HEK293T (cell line): ENCODE measurements around the gene FNDC3B.

Experiments
- BHLHE40 ChIP-seq: fragments of 450-650 bp; IDR thresholded peaks from 2 replicates; pipeline ENCODE4 v1.6.1; 2016; ENCODE audit warnings: mild to moderate bottlenecking, moderate library complexity, borderline replicate concordance
- ELF4 ChIP-seq: fragments of 450-650 bp; IDR thresholded peaks from 2 replicates; pipeline ENCODE4 v1.6.1; 2017; ENCODE audit warnings: antibody characterized with exemption
- NFRKB ChIP-seq: fragments of 450-650 bp; IDR thresholded peaks from 2 replicates; pipeline ENCODE4 v1.6.1; 2016; ENCODE audit warnings: mild to moderate bottlenecking, moderate library complexity
- TARDBP ChIP-seq: fragments of 450-650 bp; IDR thresholded peaks from 2 replicates; pipeline ENCODE4 v1.6.1; 2016
- ZNF384 ChIP-seq: fragments of 450-650 bp; IDR thresholded peaks from 2 replicates; pipeline ENCODE4 v1.6.1; 2016

- TF ChIP-seq BHLHE40 (no peak), NFRKB (no peak), ELF4 (no peak), TARDBP (no peak), ZNF384 (no peak)
Measured at GRCh38 chr3:172132721-172133311, 93.4 kb downstream of the FNDC3B start.
